ENCODE measurements around the gene MVD.

Gene MVD

GRCh38 chr16:88697116-88697830 is 34.4 kb upstream of the MVD start:
- DNase-seq (ENCODE audit: low spot score): no peak

GRCh38 chr16:88696441-88696840 is 33.5 kb upstream of the MVD start:
- no peak for DNase-seq (ENCODE audit: low spot score)

GRCh38 chr16:88695753-88696152 is 32.9 kb upstream of the MVD start:
- DNase-seq (ENCODE audit: low spot score): no peak

GRCh38 chr16:88695218-88695617 is 32.3 kb upstream of the MVD start:
- no peak for DNase-seq (ENCODE audit: low spot score)

GRCh38 chr16:88694221-88695087 is 31.6 kb upstream of the MVD start:
- no peak for DNase-seq (ENCODE audit: low spot score)

- no peak for DNase-seq (ENCODE audit: low spot score)
Measured at GRCh38 chr16:88693420-88694177, 30.7 kb upstream of the MVD start.

- DNase-seq (ENCODE audit: low spot score): no peak
Measured at GRCh38 chr16:88692861-88693260, 30.0 kb upstream of the MVD start.

GRCh38 chr16:88691924-88692560 is 29.2 kb upstream of the MVD start:
- peak; percentile 26 for DNase-seq (ENCODE audit: low spot score)

- DNase-seq (ENCODE audit: low spot score): no peak
Measured at GRCh38 chr16:88691129-88691813, 28.4 kb upstream of the MVD start.

- no peak for DNase-seq (ENCODE audit: low spot score)
Measured at GRCh38 chr16:88690341-88691128, 27.6 kb upstream of the MVD start.

GRCh38 chr16:88688013-88688778 is 25.3 kb upstream of the MVD start:
- no peak for DNase-seq (ENCODE audit: low spot score)

GRCh38 chr16:88687676-88688012 is 24.8 kb upstream of the MVD start:
- DNase-seq (ENCODE audit: low spot score): no peak

- no peak for DNase-seq (ENCODE audit: low spot score)
Measured at GRCh38 chr16:88687254-88687576, 24.3 kb upstream of the MVD start.

- DNase-seq (ENCODE audit: low spot score): peak; percentile 79
Measured at GRCh38 chr16:88686439-88687253, 23.8 kb upstream of the MVD start, which contains the start of gene SNAI3. Gene SNAI3 (minus strand): TSS chr16:88686507. CDS start chr16:88686406, 101 bp downstream.

GRCh38 chr16:88686062-88686438 is 23.2 kb upstream of the MVD start:
- peak; percentile 32 for DNase-seq (ENCODE audit: low spot score)

- DNase-seq (ENCODE audit: low spot score): peak; percentile 53
Measured at GRCh38 chr16:88685156-88686061, 22.5 kb upstream of the MVD start.

- no peak for DNase-seq (ENCODE audit: low spot score)
Measured at GRCh38 chr16:88684569-88685155, 21.8 kb upstream of the MVD start.

Measured in CD4-positive, alpha-beta T cell treated with Interleukin-6 at 100 ng/mL for 8 hours (primary cell).